Keratinocyte (primary cell): Measurements from ENCODE around the gene PER1. TPM values are rescaled to one million over a fixed set of nuclear protein-coding genes. Genes with fewer than 3 reads are reported as not detected.
A peak's percentile ranks its signal among the peaks of the same experiment; 100 is the strongest.

Experiments
- DNase-seq: peaks from one replicate; pipeline ENCODE4 v3.0.0-alpha.2; 2011; ENCODE audit warnings: low read depth, missing footprints, low spot score
- FAIRE-seq: peaks from 2 replicates; lab custom pipeline; 2011; peaks lifted over from hg19 to GRCh38; lab: Jason Lieb, UNC
- H2AFZ ChIP-seq: 2 replicates; pipeline ENCODE4 v1.6.0; 2012; ENCODE audit warnings: low read length, control low read depth, inconsistent platforms; ENCODE audit not compliant: control insufficient read depth
- H3K27ac ChIP-seq: 2 replicates; pipeline ENCODE4 v1.5.1; 2011; ENCODE audit warnings: low read length; ENCODE audit not compliant: control insufficient read depth, insufficient read depth
- H3K27me3 ChIP-seq: 3 replicates; pipeline ENCODE4 v1.6.0; 2011; ENCODE audit warnings: low read length; ENCODE audit not compliant: control insufficient read depth, insufficient read depth; ENCODE audit errors: extremely low read depth
- H3K36me3 ChIP-seq, 2 experiments: 2 replicates in 1 of 2; 3 replicates in 1 of 2; pipeline ENCODE4 v1.5.1; 2011; ENCODE audit warnings: low read length in 2 of 2, mild to moderate bottlenecking in 1 of 2; ENCODE audit not compliant: control insufficient read depth in 2 of 2, insufficient read depth in 2 of 2; ENCODE audit errors: extremely low read depth in 1 of 2
- H3K4me1 ChIP-seq: 3 replicates; pipeline ENCODE4 v1.5.1; 2011; ENCODE audit warnings: low read length; ENCODE audit not compliant: control insufficient read depth, insufficient read depth; ENCODE audit errors: extremely low read depth
- H3K4me2 ChIP-seq: 3 replicates; pipeline ENCODE4 v1.6.0; 2011; ENCODE audit warnings: low read depth, low read length; ENCODE audit not compliant: control insufficient read depth, insufficient read depth; ENCODE audit errors: extremely low read depth
- H3K4me3 ChIP-seq, 3 experiments: fragments of 200-600 bp in 1 of 3; sonication (generic) in 1 of 3; 2 replicates in 2 of 3; 3 replicates in 1 of 3; pipeline ENCODE4 v1.5.1; 2011 to 2016; ENCODE audit warnings: low read length in 3 of 3, mild to moderate bottlenecking in 3 of 3, control low read depth in 2 of 3, inconsistent platforms in 1 of 3, low read depth in 1 of 3, mixed read lengths in 1 of 3, mixed run types in 1 of 3, moderate library complexity in 1 of 3; ENCODE audit not compliant: control insufficient read depth in 2 of 3, insufficient read depth in 2 of 3; ENCODE audit errors: extremely low read depth in 1 of 3
- H3K79me2 ChIP-seq: 2 replicates; pipeline ENCODE4 v1.6.0; 2012; ENCODE audit warnings: low read length; ENCODE audit not compliant: control insufficient read depth, insufficient read depth
- H3K9ac ChIP-seq: 3 replicates; pipeline ENCODE4 v1.6.0; 2011; ENCODE audit warnings: low read length; ENCODE audit not compliant: control insufficient read depth, insufficient read depth; ENCODE audit errors: extremely low read depth
- H3K9me1 ChIP-seq: 3 replicates; pipeline ENCODE4 v1.6.0; 2011; ENCODE audit warnings: low read length; ENCODE audit not compliant: control insufficient read depth, insufficient read depth; ENCODE audit errors: extremely low read depth
- H3K9me3 ChIP-seq: 2 replicates; pipeline ENCODE4 v1.5.1; 2012; ENCODE audit warnings: low read depth, low read length; ENCODE audit not compliant: control insufficient read depth
- H4K20me1 ChIP-seq: 3 replicates; pipeline ENCODE4 v1.6.0; 2011; ENCODE audit warnings: low read length; ENCODE audit not compliant: control insufficient read depth, insufficient read depth; ENCODE audit errors: extremely low read depth
- EZH2 ChIP-seq: IDR thresholded peaks from one replicate; pipeline ENCODE4 v1.6.1; 2012; ENCODE audit warnings: inconsistent platforms, mild to moderate bottlenecking, low read length, moderate library complexity
- dilution Hi-C: fragments of 300-500 bp; cut with MboI; formaldehyde crosslinking; loops from one replicate; pipeline ENCODE4 v1.7.0; 2020; ENCODE audit warnings: low sequenced_read_pairs; ENCODE audit not compliant: extremely low pct_ligation_motif_present
- polyA plus RNA-seq, 5 experiments: library from polyadenylated mRNA; depleted of rRNA in 3 of 5; stranded (reverse) in 3 of 5; stranded (forward) in 1 of 5; unstranded in 1 of 5; fragments of >200 nt; gene quantifications; 1 replicate in 1 of 5; 2 replicates in 3 of 5; 3 replicates in 1 of 5; pipeline versions ENCODE4 v1.2.1 to v1.2.3, GENCODE V29; 2011 to 2012; ENCODE audit warnings: missing spikeins in 2 of 5, low read depth in 1 of 5, low replicate concordance in 1 of 5
- TF ChIP-seq, protein P1 (sequence below), 3 experiments: IDR thresholded peaks in 1 of 3; conservative IDR thresholded peaks in 1 of 3; optimal IDR thresholded peaks in 1 of 3; 2 replicates in 2 of 3; 3 replicates in 1 of 3; pipeline versions ENCODE3 to v1.5.1; 2011; ENCODE audit warnings: low read length in 3 of 3, mild to moderate bottlenecking in 3 of 3, moderate library complexity in 2 of 3, control low read depth in 1 of 3, inconsistent platforms in 1 of 3; ENCODE audit not compliant: insufficient read depth in 2 of 3; ENCODE audit errors: extremely low read depth in 1 of 3

The PER1 gene
- polyA plus RNA-seq, 1 donor (not counting 4 experiments of a cell fraction or from before 2014, with no cell fraction given): 15.1 TPM

DNA sequence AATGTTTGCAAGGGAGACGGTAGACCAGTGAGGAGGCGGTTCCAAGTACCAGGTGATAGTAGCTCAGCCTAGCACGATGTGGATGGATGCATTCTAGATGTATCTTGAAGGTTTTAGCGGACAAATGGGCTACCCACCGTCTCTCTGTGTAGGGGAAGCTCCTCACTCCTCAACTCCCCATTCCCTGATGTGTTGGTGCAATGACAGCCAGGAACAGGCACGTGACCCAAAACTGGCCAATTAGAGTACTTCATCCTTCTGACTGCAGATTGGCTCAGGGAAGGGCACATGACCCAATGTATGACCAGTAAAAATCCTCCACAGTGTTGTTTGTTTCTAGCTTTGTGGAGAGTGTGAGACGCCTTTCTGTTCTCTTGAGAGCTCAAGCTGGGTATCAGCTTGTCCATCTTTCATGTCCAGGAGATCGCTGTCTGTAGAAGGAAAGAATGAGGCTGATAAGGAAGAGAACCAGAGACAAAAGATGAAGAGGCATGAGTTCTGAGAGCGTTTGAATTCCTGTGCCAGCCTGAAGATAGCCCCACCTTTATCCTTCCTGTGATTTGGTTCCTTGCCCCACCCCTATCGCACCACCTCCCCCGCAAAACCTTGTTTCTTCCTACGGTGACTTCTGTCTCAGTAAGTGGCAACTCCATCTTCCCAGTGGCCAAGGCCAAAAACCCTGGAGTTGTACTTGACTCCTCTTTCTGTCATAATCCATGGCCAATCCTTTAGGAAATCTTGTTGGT is 40.0 kb upstream of the PER1 start:
- peak; percentile 91 for FAIRE-seq
- peak overlapping the region; percentile 92 for H3K4me2 ChIP-seq

GRCh38 chr17:8190506-8190905 is 38.3 kb upstream of the PER1 start:
- Histone ChIP-seq H3K4me1 (peaks cover 32% of the 10 kb centered on the region), H3K27ac (peak overlapping the region; percentile 32), H3K9ac (no peak overlapping the region)

More for the DNA sequence above, 40.0 kb upstream of the PER1 start:
- Histone ChIP-seq H3K4me1 (peaks cover 28% of the 10 kb centered on the region), H3K27ac (peak overlapping the region; percentile 90), H3K36me3 (no peaks in the 10 kb centered on the region), H3K4me3 (peak overlapping the region; percentile 27 to 73 (median 55)), H4K20me1 (no peaks in the 10 kb centered on the region), H3K27me3 (no peaks in the 10 kb centered on the region), H3K9me3 (no peaks in the 10 kb centered on the region), H3K79me2 (peaks cover 14% of the 10 kb centered on the region), H2AFZ (peak overlapping the region; percentile 96), H3K9me1 (no peaks in the 10 kb centered on the region), H3K9ac (peak overlapping the region; percentile 81)
- no peak for DNase-seq
- dilution Hi-C loops: no loop called here
- TF ChIP-seq EZH2: no peak
- TF ChIP-seq, protein P1, sequence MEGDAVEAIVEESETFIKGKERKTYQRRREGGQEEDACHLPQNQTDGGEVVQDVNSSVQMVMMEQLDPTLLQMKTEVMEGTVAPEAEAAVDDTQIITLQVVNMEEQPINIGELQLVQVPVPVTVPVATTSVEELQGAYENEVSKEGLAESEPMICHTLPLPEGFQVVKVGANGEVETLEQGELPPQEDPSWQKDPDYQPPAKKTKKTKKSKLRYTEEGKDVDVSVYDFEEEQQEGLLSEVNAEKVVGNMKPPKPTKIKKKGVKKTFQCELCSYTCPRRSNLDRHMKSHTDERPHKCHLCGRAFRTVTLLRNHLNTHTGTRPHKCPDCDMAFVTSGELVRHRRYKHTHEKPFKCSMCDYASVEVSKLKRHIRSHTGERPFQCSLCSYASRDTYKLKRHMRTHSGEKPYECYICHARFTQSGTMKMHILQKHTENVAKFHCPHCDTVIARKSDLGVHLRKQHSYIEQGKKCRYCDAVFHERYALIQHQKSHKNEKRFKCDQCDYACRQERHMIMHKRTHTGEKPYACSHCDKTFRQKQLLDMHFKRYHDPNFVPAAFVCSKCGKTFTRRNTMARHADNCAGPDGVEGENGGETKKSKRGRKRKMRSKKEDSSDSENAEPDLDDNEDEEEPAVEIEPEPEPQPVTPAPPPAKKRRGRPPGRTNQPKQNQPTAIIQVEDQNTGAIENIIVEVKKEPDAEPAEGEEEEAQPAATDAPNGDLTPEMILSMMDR (optimal IDR thresholded peaks at IDR 0.05 in 1 of 3, IDR thresholded peaks at IDR 0.05 in 1 of 3, conservative IDR thresholded peaks at IDR 0.05 in 1 of 3; ENCODE audit: extremely low read depth in 1 of 3, insufficient read depth in 2 of 3, low read length in 3 of 3): no peak

More at GRCh38 chr17:8190506-8190905, 38.3 kb upstream of the PER1 start:
- DNase-seq (no peak), FAIRE-seq (no peak)
- H3K79me2 ChIP-seq: peaks cover 14% of the 10 kb centered on the region
- no peak for TF ChIP-seq EZH2
- TF ChIP-seq, protein P1 (optimal IDR thresholded peaks at IDR 0.05 in 1 of 3, IDR thresholded peaks at IDR 0.05 in 1 of 3, conservative IDR thresholded peaks at IDR 0.05 in 1 of 3; ENCODE audit: extremely low read depth in 1 of 3, insufficient read depth in 2 of 3, low read length in 3 of 3): no peak
- H4K20me1 ChIP-seq: no peaks in the 10 kb centered on the region
- peak overlapping the region; percentile 53 for H2AFZ ChIP-seq
- no peaks in the 10 kb centered on the region for H3K9me1 ChIP-seq
- no peaks in the 10 kb centered on the region for H3K9me3 ChIP-seq
- peak overlapping the region in 2 of 3 experiments; percentile 10 to 56 for H3K4me3 ChIP-seq
- H3K4me2 ChIP-seq: peak overlapping the region; percentile 82
- H3K27me3 ChIP-seq: no peaks in the 10 kb centered on the region
- no peaks in the 10 kb centered on the region for H3K36me3 ChIP-seq
- dilution Hi-C loops: no loop called here
